Measurements from ENCODE around the gene AP2S1.
"Not testable (repeated sequence)": the region's sequence is repeated elsewhere in the genome, so short reads cannot be mapped to it uniquely, and the experiment has no call there.

- not testable (repeated sequence) for TF ChIP-seq CTCF (IDR thresholded peaks at IDR 0.05); POLR2AphosphoS5 (IDR thresholded peaks at IDR 0.05; ENCODE audit: low read depth, low read length); REST (IDR thresholded peaks at IDR 0.05; ENCODE audit: insufficient read depth in 1 of 2, low read depth in 2 of 2, low read length in 1 of 2); TCF7L2 (IDR thresholded peaks at IDR 0.05; ENCODE audit: low read depth, low read length); SIN3A (IDR thresholded peaks at IDR 0.05; ENCODE audit: borderline replicate concordance, insufficient read depth, low read depth, low read length)
Observed at GRCh38 chr19:46882751-46883150, 32.1 kb upstream of the AP2S1 start.

Measured in Panc1 (cell line).